ES-I3 (cell line): ENCODE data around the gene EEF1A2.

ENCODE experiments used
- H3K36me3 ChIP-seq: 2 replicates; pipeline ENCODE4 v1.6.1; 2013; ENCODE audit warnings: mild to moderate bottlenecking, low read length, control low read depth, moderate library complexity; ENCODE audit not compliant: insufficient read depth
- H3K4me1 ChIP-seq: 2 replicates; pipeline ENCODE4 v1.6.1; 2013; ENCODE audit warnings: mild to moderate bottlenecking, control low read depth, low read length; ENCODE audit not compliant: insufficient read depth
- H3K9ac ChIP-seq: 2 replicates; pipeline ENCODE4 v1.6.1; 2013; ENCODE audit warnings: low read depth, mild to moderate bottlenecking, low read length, moderate library complexity
- H3K9me3 ChIP-seq: 2 replicates; pipeline ENCODE4 v1.6.1; 2013; ENCODE audit warnings: mild to moderate bottlenecking, low read length, moderate library complexity; ENCODE audit not compliant: control insufficient read depth, insufficient read depth

Gene EEF1A2

DNA sequence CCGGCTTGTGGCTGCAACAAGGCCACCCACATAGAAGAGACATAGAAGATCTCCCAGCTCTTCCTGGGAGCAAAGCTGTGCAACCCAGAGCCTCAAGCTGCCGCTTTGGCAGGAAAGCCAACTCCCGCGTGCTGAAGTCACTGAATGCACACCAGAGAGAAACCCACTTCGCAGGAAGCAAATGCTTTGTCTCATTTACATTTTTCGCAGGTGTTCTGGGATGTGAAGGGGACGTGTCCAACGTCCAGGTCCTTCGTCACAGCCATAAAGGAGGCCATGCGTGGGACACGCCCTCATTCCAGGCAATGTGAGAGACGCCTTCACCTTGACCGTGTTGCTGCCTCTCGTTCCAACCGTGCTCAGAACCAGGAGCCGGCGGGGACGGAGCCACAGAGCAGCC, 50.9 kb downstream of the EEF1A2 start:
- no peaks in the 10 kb centered on the region for H3K9me3 ChIP-seq
- no peaks in the 10 kb centered on the region for H3K36me3 ChIP-seq
- H3K4me1 ChIP-seq, result 0 out of 2 replicates have a peak, but pooled peaks cover under 1% of the 10 kb centered on the region
- no peak overlapping the region for H3K9ac ChIP-seq

DNA sequence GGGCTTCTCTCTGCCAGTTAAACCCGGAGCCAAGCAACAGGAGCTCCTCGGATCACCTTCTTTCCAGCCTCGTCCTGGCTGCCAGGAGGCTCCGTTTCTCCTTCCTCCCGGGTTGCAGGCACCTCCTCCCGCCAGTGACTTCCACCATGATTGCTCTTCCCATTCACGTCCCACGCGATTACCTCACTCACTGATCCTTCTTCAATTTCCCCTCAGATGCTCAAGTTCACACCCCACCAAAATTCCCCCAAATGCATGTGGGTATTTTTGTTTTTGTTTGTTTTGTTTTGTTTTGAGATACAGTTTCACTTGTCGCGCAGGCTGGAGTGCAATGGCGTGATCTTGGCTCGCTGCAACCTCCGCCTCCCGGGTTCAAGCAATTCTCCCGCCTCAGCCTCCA, 51.6 kb downstream of the EEF1A2 start:
- Histone ChIP-seq H3K36me3 (no peaks in the 10 kb centered on the region), H3K9me3 (no peaks in the 10 kb centered on the region), H3K4me1 (no peaks in the 10 kb centered on the region), H3K9ac (no peak overlapping the region)

DNA sequence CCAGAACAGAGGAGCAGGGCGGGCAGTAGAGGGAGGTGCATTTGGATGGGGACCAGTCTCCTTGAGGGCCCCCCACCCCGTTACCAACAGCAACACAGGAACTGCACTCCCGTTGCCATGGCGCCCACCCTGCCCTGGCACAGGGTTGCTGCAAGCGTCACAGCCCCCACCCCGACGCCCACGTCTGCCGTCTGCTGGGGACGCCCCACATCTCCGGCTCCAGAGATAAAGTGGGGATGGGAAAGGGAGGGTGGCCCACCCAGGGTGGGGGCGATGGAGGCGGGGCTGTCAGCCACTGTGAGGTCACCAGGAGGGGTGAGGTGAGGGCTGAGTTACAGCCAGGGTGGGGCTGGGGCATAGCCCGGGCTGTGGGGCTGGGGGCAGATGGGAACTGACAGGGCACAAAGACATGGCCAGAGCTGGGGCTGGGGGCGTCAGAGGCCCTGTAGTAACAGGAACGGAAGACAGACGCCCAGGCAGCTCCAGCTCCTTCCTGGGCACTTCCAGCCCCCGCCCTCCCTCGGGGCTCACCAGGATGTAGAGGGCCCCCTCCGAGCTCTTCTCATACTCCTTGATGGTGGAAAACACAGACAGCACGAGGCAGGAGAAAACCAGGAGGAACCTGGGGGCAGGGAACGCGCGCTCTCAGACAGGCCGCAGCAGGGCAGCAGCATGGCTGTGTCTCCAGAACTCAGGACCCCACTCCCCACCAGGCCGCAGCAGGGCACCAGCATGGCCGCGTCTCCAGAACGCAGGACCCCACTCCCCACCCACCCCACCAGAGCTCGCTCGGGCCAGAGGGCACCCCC, 52.5 kb downstream of the EEF1A2 start:
- H3K9me3 ChIP-seq, result no peaks in the 10 kb centered on the region
- no peaks in the 10 kb centered on the region for H3K4me1 ChIP-seq
- H3K9ac ChIP-seq, result no peak overlapping the region
- H3K36me3 ChIP-seq, result no peaks in the 10 kb centered on the region

DNA sequence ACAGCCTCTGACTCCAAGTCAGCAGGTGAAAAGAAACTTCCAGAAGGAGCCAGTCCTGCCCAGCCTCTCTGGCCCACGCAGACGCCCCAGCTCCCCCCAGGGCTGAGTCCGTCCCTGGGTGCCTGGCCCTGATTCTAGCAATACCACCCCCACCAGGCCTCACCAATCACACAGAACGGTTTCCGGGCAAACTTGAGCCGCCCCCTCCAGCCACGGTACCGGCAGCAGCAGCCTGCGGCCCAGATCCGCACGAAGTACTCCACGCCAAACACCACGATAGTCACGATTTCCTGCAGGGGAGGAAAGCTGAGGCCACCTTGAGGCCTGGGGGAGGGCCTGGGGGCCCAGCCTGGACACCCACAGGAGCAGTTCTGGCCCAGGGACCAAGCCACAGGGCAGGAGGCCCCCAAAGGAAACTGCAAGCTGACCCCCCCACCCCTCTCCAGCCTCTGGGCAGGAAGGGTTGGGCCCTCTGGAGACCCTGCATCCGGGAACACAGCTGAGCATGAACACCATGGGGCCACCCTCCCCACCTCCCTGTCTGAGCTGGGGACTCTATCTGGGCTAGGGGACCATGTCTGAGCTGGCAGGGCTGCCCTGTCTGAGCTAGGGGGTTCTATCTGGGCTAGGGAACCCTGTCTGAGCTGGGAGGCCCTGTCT, 53.7 kb downstream of the EEF1A2 start:
- no peaks in the 10 kb centered on the region for H3K36me3 ChIP-seq
- no peaks in the 10 kb centered on the region for H3K4me1 ChIP-seq
- no peak overlapping the region for H3K9ac ChIP-seq
- H3K9me3 ChIP-seq, result no peaks in the 10 kb centered on the region

DNA sequence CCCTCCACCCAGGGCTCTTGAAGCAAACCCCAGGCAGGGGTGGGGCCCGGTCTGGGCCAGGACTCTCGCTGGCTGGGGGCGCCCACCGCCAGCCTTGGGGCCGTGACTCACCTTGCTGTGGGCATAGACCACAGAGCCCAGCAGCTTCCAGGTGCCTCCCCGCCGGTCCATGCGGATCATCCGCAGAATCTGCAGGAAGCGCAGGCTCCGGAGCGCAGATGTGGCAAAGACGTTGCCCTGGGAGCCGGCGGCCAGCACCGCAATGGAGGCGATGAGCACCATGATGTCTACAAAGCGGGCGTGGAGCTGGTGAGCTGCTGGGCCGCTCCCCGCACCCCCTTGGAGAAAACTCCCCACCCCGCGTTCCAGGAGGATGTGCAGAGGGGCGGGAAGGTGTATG, 54.3 kb downstream of the EEF1A2 start:
- no peaks in the 10 kb centered on the region for H3K4me1 ChIP-seq
- H3K9ac ChIP-seq, result no peak overlapping the region
- no peaks in the 10 kb centered on the region for H3K9me3 ChIP-seq
- no peaks in the 10 kb centered on the region for H3K36me3 ChIP-seq

DNA sequence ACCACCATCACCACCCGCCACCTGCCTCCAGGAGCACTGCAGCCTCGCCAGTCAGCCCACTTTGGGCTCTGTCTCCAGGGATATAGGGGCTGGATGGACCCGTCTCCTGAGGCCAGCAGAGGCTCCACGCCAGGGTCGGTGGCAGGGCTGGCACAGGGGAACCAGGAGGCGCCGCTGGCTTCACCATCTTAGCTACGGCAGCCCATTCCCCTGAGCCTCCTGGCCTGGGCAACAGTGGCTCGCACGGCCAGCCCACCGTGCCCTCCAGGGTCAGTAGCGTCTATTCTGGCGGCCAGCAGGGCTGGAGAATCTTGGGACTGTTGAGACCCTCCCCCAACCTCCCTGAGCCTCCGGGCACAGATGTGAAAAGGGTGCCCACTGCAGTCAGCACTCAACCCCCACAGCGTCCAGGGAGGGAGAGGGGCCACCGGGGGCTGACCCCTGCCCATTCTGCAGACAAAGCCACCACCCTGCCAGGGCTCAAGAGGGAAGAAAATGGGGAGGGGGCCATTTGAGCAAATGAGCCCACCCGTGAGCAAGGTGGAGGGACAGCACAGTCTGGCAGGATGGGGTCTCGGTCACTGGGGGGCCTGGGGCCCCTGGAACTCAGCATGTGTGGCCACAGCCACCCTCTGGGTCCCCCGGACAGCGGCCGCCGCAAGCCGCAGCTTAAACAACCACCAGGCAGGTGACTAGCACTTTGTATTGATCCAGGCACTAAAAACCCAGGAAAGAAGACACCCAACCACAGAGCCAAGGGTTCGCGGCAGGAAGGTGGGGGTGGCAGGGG, 55.1 kb downstream of the EEF1A2 start:
- no peaks in the 10 kb centered on the region for H3K4me1 ChIP-seq
- H3K9me3 ChIP-seq, result no peaks in the 10 kb centered on the region
- no peaks in the 10 kb centered on the region for H3K36me3 ChIP-seq
- no peak overlapping the region for H3K9ac ChIP-seq

DNA sequence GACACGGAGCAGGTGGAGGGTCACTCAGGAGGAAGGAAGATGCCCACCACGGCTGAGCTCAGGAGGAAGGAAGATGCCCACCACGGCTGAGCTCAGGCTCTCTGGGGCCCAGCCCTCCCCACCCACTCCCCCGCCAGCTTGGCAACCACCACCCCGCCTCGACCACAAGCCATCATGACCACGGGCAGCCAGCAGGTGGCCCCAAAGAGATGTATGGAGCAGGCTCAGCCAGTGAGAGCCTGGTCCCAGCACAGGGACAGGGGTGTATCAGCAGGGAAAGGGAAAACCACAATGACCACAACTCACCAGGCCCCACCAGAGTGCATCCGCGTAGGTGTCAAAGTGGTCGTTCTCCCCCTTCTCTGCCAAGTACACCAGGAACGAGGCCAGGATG, 56.8 kb downstream of the EEF1A2 start:
- H3K9ac ChIP-seq, result no peak overlapping the region
- H3K4me1 ChIP-seq, result no peaks in the 10 kb centered on the region
- no peaks in the 10 kb centered on the region for H3K9me3 ChIP-seq
- no peaks in the 10 kb centered on the region for H3K36me3 ChIP-seq

DNA sequence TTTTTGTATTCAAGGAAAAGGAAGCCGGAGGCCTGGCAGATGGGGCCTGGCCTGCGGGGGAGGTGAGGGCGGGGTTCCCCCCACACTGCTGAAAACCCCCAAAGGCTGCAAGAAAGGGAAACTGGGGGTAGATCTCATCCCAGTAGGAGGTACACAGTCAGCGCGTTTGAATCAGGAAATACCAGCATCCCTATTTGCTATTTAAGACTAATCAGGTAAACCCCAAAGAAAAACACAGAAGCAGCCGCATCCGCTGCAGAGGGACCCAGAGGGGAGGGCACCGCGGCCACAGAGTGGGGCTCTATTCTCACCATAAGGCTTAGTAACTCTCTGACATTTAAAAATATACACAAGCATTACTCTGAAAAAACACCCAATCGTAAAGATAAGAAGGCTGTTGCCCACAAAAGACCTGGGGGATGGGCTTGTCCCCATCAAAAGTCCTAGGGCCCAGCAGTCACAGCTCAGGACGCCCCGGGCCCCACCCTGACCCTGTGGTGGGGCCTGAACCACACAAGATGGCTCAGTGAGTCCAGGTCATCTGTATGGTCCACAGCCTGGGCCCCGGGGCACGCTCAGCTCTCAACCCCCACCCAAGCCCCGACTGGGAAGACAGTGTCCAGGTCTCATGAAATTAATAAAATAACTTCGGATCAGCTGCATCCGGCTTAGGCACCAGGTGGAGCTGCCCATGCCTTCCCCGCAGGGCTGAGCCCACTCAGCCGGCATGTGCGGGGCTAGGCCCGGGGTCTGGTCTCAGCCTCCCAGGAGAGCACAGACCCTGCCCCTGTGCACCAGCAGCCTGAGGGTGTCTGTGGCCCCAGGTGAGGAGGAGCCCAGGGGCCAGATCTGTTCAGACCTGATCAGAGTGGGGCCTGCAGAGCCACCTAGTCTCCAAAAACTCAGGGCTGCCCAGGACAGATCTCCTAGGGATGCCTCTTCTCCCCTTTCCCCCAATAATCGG, 57.5 kb downstream of the EEF1A2 start:
- Histone ChIP-seq H3K9me3 (no peaks in the 10 kb centered on the region), H3K4me1 (no peaks in the 10 kb centered on the region), H3K36me3 (no peaks in the 10 kb centered on the region), H3K9ac (no peak overlapping the region)

DNA sequence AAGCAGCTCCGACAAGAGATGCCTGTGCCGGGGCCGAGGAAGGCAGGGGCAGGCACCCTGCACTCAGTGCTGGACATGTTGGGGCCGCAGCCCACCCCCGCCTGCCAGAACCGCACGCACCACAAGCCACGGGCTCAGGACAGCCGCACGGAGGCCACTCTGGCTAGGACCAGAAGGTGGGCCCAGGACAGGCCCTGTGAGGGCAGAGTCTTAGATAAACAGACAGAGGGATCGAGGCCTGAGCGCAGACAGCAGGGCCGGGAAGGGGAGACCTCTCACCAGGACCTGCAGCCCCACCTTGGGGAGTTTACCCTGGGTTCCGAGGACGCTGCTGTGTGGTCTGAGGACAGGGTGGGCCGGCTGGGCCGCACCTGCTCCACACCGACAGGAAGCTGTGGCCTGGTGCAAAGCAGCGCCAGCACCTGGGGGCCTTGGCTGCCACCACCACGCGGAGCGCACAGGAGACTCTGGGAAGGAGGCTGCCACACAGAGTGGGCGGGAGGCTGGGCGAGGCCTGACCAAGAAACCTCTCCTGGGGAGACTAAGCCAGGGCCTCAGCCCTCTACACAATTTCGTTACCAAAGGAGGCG, 58.4 kb downstream of the EEF1A2 start:
- no peaks in the 10 kb centered on the region for H3K4me1 ChIP-seq
- H3K36me3 ChIP-seq, result no peaks in the 10 kb centered on the region
- no peaks in the 10 kb centered on the region for H3K9me3 ChIP-seq
- no peak overlapping the region for H3K9ac ChIP-seq

DNA sequence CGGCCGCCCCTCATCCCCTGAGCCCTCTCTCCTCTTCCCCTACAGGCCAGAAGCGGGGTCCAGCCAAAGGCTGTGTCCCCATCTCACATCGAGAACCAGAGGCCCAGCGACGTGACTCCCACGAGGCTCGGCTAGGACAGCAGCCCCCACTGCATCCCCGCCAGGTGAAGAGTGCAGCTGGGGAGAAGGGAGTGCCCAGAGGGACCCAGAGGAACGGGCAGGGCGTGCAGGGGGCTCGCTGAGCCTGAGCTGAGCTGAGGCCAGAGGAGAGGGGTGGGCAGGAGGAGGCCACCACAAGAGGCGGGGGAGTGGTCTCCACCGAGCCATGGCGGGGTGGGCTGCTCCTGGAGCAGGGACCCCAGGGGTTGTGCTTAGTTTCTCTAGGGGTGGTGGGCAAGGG, 59.0 kb downstream of the EEF1A2 start:
- H3K4me1 ChIP-seq, result no peaks in the 10 kb centered on the region
- no peaks in the 10 kb centered on the region for H3K36me3 ChIP-seq
- no peak overlapping the region for H3K9ac ChIP-seq
- no peaks in the 10 kb centered on the region for H3K9me3 ChIP-seq

DNA sequence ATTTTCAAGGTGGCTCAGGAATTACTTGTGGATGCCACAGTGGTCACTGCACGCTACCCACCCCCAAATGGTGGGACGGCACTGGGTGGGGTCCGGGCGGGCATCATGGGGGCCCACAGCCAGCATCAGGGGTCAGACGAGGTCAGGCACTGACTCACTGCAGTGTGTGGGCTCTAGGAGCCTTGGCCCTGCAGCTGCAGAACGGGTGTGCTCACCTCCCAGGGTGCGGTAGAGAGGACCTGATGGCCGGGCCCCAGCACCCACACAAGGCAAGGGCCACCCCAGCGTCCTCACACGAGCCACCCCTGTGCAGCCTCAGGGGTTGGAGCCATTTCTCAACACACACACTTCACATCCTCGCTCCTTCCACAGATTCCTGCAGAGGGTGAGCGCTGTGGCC, 60.8 kb downstream of the EEF1A2 start:
- H3K9ac ChIP-seq, result no peak overlapping the region
- peaks cover 1% of the 10 kb centered on the region; the same call in 1 of the 2 replicates for H3K4me1 ChIP-seq
- H3K9me3 ChIP-seq, result no peaks in the 10 kb centered on the region
- H3K36me3 ChIP-seq, result no peaks in the 10 kb centered on the region
